Measurements from ENCODE around the gene SKP2. TPM values are rescaled to one million over a fixed set of nuclear protein-coding genes. Genes with fewer than 3 reads are reported as not detected.

The SKP2 gene
- total RNA-seq, 4 donors from 2014 or later, result 6.9 to 12.8 (median 8.6) TPM

DNA sequence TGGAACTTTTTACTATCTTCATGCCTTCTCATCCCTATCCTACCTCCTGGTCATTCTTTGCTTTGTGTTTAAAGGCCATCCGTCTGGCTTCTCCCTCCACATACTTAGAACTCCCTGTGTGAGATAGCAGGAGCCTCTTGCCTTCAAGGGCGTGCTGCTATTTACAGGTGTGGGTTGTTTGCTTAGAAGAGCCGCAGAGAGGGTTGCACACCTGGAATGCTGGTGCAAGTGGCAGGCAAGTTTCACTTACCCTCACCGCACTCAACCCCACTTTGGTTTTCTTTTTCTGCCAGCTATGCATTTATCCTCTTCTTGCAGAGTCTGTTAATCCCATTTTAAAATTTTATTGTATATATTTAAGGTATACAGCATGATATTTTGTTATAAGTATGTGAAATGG, 12.6 kb downstream of the SKP2 start:
- 92 to 98% methylated on average over 4 of the region's 4 CpGs for WGBS, 2 donors
- no peak for DNase-seq (ENCODE audit: low spot score in 2 of 2)
- intact Hi-C loops (cut with DNase I; ENCODE audit: low total_unique reads), result no loop called here
- no peak overlapping the region for H3K4me3 ChIP-seq (ENCODE audit: low read depth, poor library complexity, severe bottlenecking)
- TF ChIP-seq, protein P1, sequence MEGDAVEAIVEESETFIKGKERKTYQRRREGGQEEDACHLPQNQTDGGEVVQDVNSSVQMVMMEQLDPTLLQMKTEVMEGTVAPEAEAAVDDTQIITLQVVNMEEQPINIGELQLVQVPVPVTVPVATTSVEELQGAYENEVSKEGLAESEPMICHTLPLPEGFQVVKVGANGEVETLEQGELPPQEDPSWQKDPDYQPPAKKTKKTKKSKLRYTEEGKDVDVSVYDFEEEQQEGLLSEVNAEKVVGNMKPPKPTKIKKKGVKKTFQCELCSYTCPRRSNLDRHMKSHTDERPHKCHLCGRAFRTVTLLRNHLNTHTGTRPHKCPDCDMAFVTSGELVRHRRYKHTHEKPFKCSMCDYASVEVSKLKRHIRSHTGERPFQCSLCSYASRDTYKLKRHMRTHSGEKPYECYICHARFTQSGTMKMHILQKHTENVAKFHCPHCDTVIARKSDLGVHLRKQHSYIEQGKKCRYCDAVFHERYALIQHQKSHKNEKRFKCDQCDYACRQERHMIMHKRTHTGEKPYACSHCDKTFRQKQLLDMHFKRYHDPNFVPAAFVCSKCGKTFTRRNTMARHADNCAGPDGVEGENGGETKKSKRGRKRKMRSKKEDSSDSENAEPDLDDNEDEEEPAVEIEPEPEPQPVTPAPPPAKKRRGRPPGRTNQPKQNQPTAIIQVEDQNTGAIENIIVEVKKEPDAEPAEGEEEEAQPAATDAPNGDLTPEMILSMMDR (IDR thresholded peaks at IDR 0.05), result no peak
- TF ChIP-seq POLR2A (IDR thresholded peaks at IDR 0.05), result no peak

DNA sequence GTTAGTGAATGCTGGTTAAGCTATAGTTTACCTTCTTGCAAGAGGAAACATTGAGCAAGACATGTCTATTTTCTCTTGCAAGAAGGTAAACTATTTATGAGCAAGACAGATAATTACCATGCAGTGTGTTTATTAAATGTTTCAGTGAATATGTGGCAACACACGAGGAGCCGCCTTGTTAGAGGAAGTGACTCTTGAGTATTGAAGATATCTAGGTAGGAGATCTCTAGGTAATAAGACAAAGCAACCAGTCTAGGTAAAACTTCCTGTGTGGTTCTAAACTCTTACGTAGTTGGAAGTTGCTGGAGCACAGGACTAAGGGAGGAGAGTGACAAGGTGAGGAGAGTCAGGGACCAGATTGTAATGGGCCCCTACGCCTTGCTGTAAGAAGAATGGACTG, 16.8 kb downstream of the SKP2 start:
- intact Hi-C loops (cut with DNase I; ENCODE audit: low total_unique reads), result no loop called here
- TF ChIP-seq POLR2A (IDR thresholded peaks at IDR 0.05), result no peak
- TF ChIP-seq, protein P1 (IDR thresholded peaks at IDR 0.05), result no peak
- WGBS, 2 donors, result 85 to 87% methylated on average over 4 of the region's 4 CpGs
- no peak for DNase-seq (ENCODE audit: low spot score in 2 of 2)
- H3K4me3 ChIP-seq (ENCODE audit: low read depth, poor library complexity, severe bottlenecking), result no peak overlapping the region

DNA sequence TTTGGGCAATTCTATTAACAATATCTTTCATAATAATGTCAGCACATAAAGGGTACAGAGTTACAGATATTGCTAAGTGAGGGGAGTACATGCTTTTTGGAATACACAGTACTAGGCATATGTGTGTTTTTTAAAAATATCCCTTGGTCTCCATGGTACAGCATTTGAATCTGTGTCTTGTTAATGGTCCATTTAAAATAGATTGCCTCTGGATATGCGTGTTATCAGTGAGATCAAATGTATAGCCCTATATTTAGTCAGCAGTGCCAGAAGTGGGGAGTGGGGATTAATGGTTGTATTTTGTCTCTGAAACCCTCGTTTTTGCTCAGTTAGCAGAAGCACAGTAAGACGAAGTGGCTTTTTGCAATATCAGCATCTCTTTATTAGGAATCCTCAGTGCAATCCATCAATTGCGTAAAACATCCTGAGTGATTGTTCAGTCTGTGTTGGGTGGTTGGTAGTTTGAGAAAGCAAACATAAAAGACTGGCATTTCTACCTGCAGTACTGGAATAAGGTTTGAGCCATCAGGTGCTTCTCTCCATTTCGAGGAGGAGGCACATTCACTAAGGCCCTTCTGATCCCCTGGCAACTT, 19.0 kb downstream of the SKP2 start:
- intact Hi-C loops (cut with DNase I; ENCODE audit: low total_unique reads), result no loop called here
- no peak for DNase-seq (ENCODE audit: low spot score in 2 of 2)
- WGBS, 2 donors, result 88 to 93% methylated on average over 5 of the region's 5 CpGs
- H3K4me3 ChIP-seq (ENCODE audit: low read depth, poor library complexity, severe bottlenecking), result no peak overlapping the region
- TF ChIP-seq, protein P1 (IDR thresholded peaks at IDR 0.05), result no peak

DNA sequence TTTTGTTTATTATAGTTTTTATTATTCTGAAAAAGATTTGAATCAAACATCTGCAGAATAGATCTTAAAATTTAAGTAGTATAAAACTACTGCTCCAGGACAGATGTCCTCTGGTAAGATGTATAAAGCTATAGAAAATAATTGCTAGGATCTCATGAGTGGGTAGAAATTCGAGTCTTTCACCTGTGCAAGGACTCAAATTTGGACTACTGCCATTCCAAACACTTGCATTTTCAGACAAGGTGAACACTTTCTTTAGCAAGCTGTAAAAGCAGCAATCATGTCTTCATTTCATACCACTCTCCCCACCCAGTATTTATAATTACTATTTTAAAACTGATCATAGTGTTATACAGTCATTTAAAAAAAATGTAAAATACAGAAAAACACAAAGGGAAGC, 20.7 kb downstream of the SKP2 start:
- WGBS, 2 donors, result 69 to 75% methylated on average over 1 of the region's 1 CpG
- no peak overlapping the region for H3K4me3 ChIP-seq (ENCODE audit: low read depth, poor library complexity, severe bottlenecking)
- intact Hi-C loops (cut with DNase I; ENCODE audit: low total_unique reads), result no loop called here
- TF ChIP-seq POLR2A (IDR thresholded peaks at IDR 0.05), result no peak
- TF ChIP-seq, protein P1 (IDR thresholded peaks at IDR 0.05), result no peak
- no peak for DNase-seq (ENCODE audit: low spot score in 2 of 2)

DNA sequence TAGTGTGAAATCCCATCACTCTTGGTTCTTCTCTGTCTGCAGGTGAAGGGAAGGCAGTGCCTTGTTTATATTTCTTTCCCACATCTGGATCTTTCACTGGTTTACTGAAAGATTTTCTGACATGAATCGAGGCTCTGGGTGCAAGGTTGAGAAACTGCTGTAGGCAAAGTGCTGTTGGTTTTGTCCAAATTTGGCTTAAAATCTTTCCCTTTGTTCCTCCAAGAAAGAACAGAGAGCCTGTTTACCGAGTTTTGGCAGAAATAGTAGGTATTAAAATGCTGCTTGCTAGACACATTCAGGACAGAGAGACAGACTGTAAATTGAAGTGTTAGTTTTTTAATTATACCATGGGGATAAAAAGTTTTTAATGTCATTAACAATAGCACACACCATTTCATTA, 21.5 kb downstream of the SKP2 start:
- H3K4me3 ChIP-seq (ENCODE audit: low read depth, poor library complexity, severe bottlenecking), result no peak overlapping the region
- DNase-seq (ENCODE audit: low spot score in 2 of 2), result no peak
- intact Hi-C loops (cut with DNase I; ENCODE audit: low total_unique reads), result no loop called here
- TF ChIP-seq, protein P1 (IDR thresholded peaks at IDR 0.05), result no peak
- TF ChIP-seq POLR2A (IDR thresholded peaks at IDR 0.05), result no peak
- WGBS, 2 donors, result 61 to 74% methylated on average over 2 of the region's 2 CpGs

DNA sequence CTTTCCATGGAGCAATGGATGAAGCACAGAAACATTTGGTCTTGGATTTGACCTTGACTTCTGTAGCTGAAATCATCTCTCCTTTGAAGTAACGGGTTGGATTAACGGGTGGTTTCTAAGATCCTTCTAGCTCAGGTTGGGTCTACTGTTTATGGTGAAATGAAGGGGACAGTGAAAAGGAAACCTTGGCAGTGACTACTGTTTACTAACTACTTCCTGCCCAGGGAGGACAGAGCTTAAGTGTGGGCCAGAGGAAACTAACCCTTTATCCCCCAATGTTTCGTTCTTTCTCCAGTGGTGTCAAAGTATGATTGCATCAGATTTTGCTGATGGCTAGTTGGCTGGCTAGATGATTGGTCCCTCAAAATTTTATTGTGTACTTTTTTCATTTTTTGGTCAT, 22.2 kb downstream of the SKP2 start:
- 83 to 86% methylated on average over 3 of the region's 3 CpGs for WGBS, 2 donors
- no peak for DNase-seq (ENCODE audit: low spot score in 2 of 2)
- H3K4me3 ChIP-seq (ENCODE audit: low read depth, poor library complexity, severe bottlenecking), result no peak overlapping the region
- no peak for TF ChIP-seq POLR2A (IDR thresholded peaks at IDR 0.05)
- TF ChIP-seq, protein P1 (IDR thresholded peaks at IDR 0.05), result no peak
- intact Hi-C loops (cut with DNase I; ENCODE audit: low total_unique reads), result no loop called here

All from lower leg skin (tissue), 4 donors.